Measurements from ENCODE around the gene MED8. TPM values are rescaled to one million over a fixed set of nuclear protein-coding genes. Genes with fewer than 3 reads are reported as not detected.
A peak's percentile ranks its signal among the peaks of the same experiment; 100 is the strongest.

MED8 gene
- total and polyA plus RNA-seq, 2 of the 13 experiments (the other 11 are each of a cell fraction or from before 2014, with no cell fraction given) = 16.9 to 77.4 TPM

DNA sequence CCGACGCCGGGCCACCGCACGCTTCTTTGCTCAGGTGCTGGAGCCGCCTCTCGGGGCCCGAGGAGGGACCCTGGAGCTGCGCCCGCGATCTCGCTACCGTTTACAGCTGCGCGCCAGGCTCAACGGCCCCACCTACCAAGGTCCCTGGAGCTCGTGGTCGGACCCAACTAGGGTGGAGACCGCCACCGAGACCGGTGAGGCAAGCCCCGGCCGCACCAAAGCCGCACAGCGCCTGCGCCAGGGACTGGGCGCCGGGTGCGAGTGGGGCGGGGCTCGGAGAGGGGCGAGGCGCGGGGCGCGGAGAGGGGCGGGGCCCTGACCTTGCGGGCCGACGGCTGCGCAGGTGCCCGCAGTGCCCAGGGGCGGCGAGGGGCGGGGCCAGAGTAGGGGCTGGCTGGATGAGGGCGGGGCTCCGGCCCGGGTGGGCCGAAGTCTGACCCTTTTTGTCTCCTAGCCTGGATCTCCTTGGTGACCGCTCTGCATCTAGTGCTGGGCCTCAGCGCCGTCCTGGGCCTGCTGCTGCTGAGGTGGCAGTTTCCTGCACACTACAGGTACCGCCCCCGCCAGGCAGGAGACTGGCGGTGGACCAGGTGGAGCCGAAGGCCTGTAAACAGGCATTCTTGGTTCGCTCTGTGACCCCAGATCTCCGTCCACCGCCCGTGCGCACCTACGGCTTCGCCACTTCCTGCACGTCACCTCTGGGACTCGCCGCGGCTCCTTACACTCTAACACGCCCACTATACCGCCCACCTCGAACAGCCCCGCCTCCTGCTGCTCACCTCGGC, 40.6 kb downstream of the MED8 start (continued):
- TF ChIP-seq IRX3 (CRISPR knock-in tag; IDR thresholded peaks at IDR 0.05; ENCODE audit: borderline replicate concordance, low read depth) (no peak), ZNF207 (IDR thresholded peaks at IDR 0.05; ENCODE audit: borderline replicate concordance) (no peak), ZNF703 (CRISPR knock-in tag; IDR thresholded peaks at IDR 0.05; ENCODE audit: borderline replicate concordance) (no peak), FOSL1 (CRISPR knock-in tag; IDR thresholded peaks at IDR 0.05; ENCODE audit: borderline replicate concordance) (0 out of 2 replicates have a peak, but pooled peaks have one; percentile 27), MATR3 (CRISPR knock-in tag; IDR thresholded peaks at IDR 0.05) (no peak), ZFP37 (CRISPR knock-in tag; IDR thresholded peaks at IDR 0.05; ENCODE audit: borderline replicate concordance) (0 out of 2 replicates have a peak, but pooled peaks have one; percentile 15), THAP11 (CRISPR knock-in tag; IDR thresholded peaks at IDR 0.05) (peak; percentile 60), GATAD1 (CRISPR knock-in tag; IDR thresholded peaks at IDR 0.05) (no peak), ZBTB3 (CRISPR knock-in tag; IDR thresholded peaks at IDR 0.05; ENCODE audit: borderline replicate concordance, low read depth) (0 out of 2 replicates have a peak, but pooled peaks have one; percentile 46), ZEB1 (IDR thresholded peaks at IDR 0.05; ENCODE audit: insufficient replicate concordance, low read depth) (no peak), REPIN1 (CRISPR knock-in tag; IDR thresholded peaks at IDR 0.05; ENCODE audit: borderline replicate concordance, low read depth) (no peak), MYNN (CRISPR knock-in tag; IDR thresholded peaks at IDR 0.05; ENCODE audit: low read depth) (no peak), ATF7 (IDR thresholded peaks at IDR 0.05) (no peak), ATF7 (CRISPR knock-in tag; IDR thresholded peaks at IDR 0.05) (0 out of 2 replicates have a peak, but pooled peaks have one; percentile 25), ZNF101 (CRISPR knock-in tag; IDR thresholded peaks at IDR 0.05; ENCODE audit: borderline replicate concordance, low read depth) (no peak; the same call in 1 of the 2 replicates), KDM4B (CRISPR knock-in tag; IDR thresholded peaks at IDR 0.05) (peak; percentile 58; the same call in 1 of the 2 replicates), ZNF274 (CRISPR knock-in tag; IDR thresholded peaks at IDR 0.05) (0 out of 2 replicates have a peak, but pooled peaks have one; percentile 47)
- TF ChIP-seq, protein P1, sequence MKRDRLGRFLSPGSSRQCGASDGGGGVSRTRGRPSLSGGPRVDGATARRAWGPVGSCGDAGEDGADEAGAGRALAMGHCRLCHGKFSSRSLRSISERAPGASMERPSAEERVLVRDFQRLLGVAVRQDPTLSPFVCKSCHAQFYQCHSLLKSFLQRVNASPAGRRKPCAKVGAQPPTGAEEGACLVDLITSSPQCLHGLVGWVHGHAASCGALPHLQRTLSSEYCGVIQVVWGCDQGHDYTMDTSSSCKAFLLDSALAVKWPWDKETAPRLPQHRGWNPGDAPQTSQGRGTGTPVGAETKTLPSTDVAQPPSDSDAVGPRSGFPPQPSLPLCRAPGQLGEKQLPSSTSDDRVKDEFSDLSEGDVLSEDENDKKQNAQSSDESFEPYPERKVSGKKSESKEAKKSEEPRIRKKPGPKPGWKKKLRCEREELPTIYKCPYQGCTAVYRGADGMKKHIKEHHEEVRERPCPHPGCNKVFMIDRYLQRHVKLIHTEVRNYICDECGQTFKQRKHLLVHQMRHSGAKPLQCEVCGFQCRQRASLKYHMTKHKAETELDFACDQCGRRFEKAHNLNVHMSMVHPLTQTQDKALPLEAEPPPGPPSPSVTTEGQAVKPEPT (CRISPR knock-in tag; IDR thresholded peaks at IDR 0.05; ENCODE audit: low read depth) = peak; percentile 86; the same call in 1 of the 2 replicates
- TF ChIP-seq, protein P2, sequence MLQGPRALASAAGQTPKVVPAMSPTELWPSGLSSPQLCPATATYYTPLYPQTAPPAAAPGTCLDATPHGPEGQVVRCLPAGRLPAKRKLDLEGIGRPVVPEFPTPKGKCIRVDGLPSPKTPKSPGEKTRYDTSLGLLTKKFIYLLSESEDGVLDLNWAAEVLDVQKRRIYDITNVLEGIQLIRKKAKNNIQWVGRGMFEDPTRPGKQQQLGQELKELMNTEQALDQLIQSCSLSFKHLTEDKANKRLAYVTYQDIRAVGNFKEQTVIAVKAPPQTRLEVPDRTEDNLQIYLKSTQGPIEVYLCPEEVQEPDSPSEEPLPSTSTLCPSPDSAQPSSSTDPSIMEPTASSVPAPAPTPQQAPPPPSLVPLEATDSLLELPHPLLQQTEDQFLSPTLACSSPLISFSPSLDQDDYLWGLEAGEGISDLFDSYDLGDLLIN (CRISPR knock-in tag; IDR thresholded peaks at IDR 0.05; ENCODE audit: borderline replicate concordance) = peak; percentile 72; the same call in 1 of the 2 replicates
- TF ChIP-seq, protein P3, sequence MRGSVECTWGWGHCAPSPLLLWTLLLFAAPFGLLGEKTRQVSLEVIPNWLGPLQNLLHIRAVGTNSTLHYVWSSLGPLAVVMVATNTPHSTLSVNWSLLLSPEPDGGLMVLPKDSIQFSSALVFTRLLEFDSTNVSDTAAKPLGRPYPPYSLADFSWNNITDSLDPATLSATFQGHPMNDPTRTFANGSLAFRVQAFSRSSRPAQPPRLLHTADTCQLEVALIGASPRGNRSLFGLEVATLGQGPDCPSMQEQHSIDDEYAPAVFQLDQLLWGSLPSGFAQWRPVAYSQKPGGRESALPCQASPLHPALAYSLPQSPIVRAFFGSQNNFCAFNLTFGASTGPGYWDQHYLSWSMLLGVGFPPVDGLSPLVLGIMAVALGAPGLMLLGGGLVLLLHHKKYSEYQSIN (CRISPR knock-in tag; IDR thresholded peaks at IDR 0.05; ENCODE audit: borderline replicate concordance) = no peak
- TF ChIP-seq, protein P4, sequence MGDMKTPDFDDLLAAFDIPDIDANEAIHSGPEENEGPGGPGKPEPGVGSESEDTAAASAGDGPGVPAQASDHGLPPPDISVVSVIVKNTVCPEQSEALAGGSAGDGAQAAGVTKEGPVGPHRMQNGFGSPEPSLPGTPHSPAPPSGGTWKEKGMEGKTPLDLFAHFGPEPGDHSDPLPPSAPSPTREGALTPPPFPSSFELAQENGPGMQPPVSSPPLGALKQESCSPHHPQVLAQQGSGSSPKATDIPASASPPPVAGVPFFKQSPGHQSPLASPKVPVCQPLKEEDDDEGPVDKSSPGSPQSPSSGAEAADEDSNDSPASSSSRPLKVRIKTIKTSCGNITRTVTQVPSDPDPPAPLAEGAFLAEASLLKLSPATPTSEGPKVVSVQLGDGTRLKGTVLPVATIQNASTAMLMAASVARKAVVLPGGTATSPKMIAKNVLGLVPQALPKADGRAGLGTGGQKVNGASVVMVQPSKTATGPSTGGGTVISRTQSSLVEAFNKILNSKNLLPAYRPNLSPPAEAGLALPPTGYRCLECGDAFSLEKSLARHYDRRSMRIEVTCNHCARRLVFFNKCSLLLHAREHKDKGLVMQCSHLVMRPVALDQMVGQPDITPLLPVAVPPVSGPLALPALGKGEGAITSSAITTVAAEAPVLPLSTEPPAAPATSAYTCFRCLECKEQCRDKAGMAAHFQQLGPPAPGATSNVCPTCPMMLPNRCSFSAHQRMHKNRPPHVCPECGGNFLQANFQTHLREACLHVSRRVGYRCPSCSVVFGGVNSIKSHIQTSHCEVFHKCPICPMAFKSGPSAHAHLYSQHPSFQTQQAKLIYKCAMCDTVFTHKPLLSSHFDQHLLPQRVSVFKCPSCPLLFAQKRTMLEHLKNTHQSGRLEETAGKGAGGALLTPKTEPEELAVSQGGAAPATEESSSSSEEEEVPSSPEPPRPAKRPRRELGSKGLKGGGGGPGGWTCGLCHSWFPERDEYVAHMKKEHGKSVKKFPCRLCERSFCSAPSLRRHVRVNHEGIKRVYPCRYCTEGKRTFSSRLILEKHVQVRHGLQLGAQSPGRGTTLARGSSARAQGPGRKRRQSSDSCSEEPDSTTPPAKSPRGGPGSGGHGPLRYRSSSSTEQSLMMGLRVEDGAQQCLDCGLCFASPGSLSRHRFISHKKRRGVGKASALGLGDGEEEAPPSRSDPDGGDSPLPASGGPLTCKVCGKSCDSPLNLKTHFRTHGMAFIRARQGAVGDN (CRISPR knock-in tag; IDR thresholded peaks at IDR 0.05) = peak; percentile 96

Measured in HepG2 (cell line).